ENCODE data around the gene ADCY7. TPM values are rescaled to one million over a fixed set of nuclear protein-coding genes. Genes with fewer than 3 reads are reported as not detected.

ADCY7 gene
- total RNA-seq, 1 experiment from 2014 or later, result 4.2 TPM

Small RNA genes lying within 50 kb of the gene (small RNA-seq; reads per million reads assigned to genes)
- gene MIR6771, result 0 reads per million in 2 experiments

Other genes with a start within 250 kb of the ADCY7 start
- 21.8 and 25.2 TPM in 2 replicates for gene CNEP1R1, start 241.3 kb upstream of the ADCY7 start, total RNA-seq (2014; rRNA removed; shearing (Covaris generic))
- 27.9 and 31.3 TPM in 2 replicates for gene HEATR3, start 200.6 kb upstream of the ADCY7 start, total RNA-seq (2014; rRNA removed; shearing (Covaris generic))
- gene TENT4B, start 113.2 kb upstream of the ADCY7 start, total RNA-seq (2014; rRNA removed; shearing (Covaris generic)), result 6.0 and 7.2 TPM in 2 replicates
- 52.0 and 57.3 TPM in 2 replicates for gene BRD7, start 102.4 kb downstream of the ADCY7 start, total RNA-seq (2014; rRNA removed; shearing (Covaris generic))

All from SK-MEL-5 (cell line).